Astrocyte of the cerebellum (primary cell): ENCODE measurements around the gene BRINP3.

Experiments used
- DNase-seq: peaks from one replicate; pipeline ENCODE4 v3.0.0-alpha.2; 2011; ENCODE audit warnings: low read depth
- H3K4me3 ChIP-seq: 2 replicates; pipeline ENCODE4 v1.5.1; 2011; ENCODE audit warnings: mild to moderate bottlenecking, low read depth, low read length, moderate library complexity
- in situ Hi-C: cut with HindIII; loops from 2 replicates; pipeline ENCODE4 v1.10.0; 2017; ENCODE audit warnings: low sequenced_read_pairs
- TF ChIP-seq, protein P1 (sequence below): IDR thresholded peaks from 2 replicates; pipeline ENCODE4 v1.5.1; 2012; ENCODE audit warnings: low read length, low read depth, moderate library complexity, mild to moderate bottlenecking; ENCODE audit errors: missing control alignments

Gene BRINP3

DNA sequence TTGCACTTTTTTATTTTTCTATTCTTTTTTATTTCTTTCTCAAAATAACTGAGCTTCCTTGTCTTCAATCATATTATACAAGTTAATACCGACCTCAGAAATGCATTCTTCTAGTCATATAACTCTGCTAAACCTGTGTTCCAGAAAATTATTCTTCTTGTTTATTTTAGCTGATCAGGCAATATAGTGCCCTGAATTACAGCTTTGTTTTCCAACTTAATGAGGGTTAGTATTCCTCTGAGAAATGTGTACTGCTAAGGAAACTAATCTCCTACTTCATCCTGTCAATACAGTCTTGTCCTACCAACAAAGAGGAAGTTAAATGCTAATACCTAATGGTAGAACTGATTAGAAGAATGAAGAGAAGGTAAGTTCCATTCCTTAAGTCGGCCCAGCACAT lies 13.0 kb downstream of the BRINP3 start:
- TF ChIP-seq, protein P1, sequence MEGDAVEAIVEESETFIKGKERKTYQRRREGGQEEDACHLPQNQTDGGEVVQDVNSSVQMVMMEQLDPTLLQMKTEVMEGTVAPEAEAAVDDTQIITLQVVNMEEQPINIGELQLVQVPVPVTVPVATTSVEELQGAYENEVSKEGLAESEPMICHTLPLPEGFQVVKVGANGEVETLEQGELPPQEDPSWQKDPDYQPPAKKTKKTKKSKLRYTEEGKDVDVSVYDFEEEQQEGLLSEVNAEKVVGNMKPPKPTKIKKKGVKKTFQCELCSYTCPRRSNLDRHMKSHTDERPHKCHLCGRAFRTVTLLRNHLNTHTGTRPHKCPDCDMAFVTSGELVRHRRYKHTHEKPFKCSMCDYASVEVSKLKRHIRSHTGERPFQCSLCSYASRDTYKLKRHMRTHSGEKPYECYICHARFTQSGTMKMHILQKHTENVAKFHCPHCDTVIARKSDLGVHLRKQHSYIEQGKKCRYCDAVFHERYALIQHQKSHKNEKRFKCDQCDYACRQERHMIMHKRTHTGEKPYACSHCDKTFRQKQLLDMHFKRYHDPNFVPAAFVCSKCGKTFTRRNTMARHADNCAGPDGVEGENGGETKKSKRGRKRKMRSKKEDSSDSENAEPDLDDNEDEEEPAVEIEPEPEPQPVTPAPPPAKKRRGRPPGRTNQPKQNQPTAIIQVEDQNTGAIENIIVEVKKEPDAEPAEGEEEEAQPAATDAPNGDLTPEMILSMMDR, result no peak
- H3K4me3 ChIP-seq, result no peak overlapping the region
- no peak for DNase-seq
- in situ Hi-C loops, result no loop called here

DNA sequence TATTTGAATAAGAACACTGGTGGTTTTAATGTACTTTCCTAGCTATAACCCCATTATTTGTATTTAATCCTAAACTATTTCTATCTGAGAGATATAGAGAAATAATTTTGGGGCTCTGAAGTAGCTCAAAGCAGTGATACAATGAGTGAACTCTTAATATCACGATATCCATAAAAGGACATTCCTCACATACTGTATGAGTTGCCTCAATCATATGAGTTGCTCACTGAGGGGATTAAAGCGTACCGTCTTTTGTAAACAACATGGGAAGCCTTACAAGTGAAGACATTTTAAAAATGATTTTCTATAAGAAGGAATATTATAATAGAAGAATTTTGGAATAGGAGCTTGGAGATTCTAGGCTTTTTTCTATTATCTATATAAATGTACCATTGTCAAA lies 21.5 kb downstream of the BRINP3 start:
- TF ChIP-seq, protein P1, result no peak
- no peak overlapping the region for H3K4me3 ChIP-seq
- no peak for DNase-seq
- in situ Hi-C loops, result no loop called here

DNA sequence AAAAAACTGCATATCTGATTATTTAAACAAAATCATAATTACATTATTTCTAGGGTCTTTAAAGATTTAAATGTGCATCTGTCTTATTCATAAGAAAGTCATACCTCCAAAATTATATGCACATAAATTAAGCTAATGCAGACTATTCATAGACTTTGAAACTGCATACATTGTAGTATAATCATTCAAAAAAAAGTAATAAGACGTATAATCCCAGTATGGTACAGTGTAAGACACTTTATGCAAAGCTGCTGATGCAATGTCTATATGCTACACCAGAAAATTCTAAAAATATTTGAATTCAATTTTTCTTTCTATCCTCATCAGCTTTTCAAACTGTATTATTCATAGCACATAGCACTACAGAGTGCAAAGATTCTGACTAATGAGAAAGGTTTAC lies 22.0 kb downstream of the BRINP3 start:
- in situ Hi-C loops, result no loop called here
- TF ChIP-seq, protein P1, result no peak
- H3K4me3 ChIP-seq, result no peak overlapping the region
- no peak for DNase-seq

DNA sequence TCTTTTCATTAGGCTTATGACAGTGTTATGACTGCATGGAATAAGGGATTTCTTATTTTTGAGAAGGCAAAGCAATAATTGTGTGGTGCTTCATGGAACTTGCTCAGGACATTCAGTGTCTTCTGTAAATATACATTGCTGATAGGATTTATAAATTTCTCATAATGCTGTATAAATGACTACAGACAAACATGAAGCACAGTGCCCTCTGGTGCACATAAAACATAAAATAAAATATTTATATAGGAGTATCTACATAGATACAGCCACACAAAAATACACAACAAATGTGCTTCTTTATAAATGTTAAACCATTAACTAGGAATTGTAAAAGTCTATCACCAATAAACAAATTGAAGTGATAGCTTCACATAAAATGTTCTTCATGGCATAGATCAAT lies 24.1 kb downstream of the BRINP3 start:
- H3K4me3 ChIP-seq, result no peak overlapping the region
- no peak for DNase-seq
- in situ Hi-C loops, result no loop called here
- TF ChIP-seq, protein P1, result no peak

DNA sequence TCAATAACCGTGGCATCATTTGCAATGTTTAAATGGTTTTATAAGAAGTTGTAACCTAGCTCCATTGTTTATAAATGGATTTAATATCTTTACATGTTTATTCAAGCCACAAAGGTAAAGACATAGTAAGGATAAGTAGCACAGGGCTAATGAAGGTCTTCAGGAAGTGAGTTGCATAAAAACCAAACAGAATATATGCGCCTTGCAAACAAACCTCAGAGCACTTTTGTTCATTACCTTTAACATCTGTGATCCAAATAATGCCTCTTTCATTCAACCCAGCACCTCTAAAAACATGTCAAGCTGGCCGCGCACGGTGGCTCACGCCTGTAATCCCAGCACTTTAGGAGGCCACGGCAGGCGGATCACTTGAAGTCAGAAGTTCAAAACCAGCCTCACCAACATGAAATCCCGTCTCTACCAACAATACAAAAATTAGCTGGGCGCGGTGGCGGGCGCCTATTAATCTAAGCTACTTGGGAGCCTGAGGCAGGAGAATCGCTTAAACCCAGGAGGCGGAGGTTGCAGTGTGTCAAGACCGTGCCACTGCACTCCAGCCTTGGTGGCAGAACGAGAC lies 25.3 kb downstream of the BRINP3 start:
- no peak for DNase-seq
- TF ChIP-seq, protein P1, result no peak
- in situ Hi-C loops, result no loop called here
- H3K4me3 ChIP-seq, result no peak overlapping the region

DNA sequence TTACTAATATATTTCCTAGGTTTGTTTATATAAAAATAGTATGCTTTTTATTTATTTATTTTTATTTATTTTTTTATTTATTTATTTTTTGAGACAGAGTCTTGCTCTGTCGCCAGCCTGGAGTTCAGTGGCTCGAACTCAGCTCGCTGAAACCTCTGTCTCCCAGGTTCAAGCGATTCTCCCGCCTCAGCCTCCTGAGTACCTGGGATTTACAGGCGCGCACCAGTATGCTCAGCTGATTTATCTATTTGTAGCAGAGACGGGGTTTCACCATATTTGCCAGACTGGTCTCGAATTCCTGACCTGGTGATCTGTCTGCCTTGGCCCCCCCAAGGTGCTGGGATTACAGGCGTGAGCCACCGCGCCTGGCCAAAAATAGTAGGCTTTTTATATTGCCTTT lies 33.2 kb downstream of the BRINP3 start:
- in situ Hi-C loops, result no loop called here
- H3K4me3 ChIP-seq, result no peak overlapping the region
- TF ChIP-seq, protein P1, result no peak
- no peak for DNase-seq

DNA sequence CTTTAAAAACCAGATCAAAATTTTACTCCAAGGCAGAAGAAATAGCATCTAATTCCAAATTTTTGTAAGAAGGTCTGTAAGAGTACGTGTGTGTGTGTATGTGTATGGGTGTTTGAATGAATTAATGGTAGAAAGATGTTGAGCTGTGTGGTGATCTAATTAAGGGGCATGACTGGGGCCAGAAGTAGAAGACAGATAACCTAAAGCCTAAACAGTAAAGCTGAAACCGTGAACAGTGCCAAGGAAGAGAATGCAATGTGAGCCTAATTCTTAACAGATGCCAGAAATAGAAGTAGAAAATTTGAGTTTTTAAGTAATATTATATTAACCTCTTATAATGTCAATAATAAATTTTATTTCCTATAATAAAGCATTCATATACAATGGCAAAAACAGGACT lies 38.2 kb downstream of the BRINP3 start:
- in situ Hi-C loops, result no loop called here
- no peak for DNase-seq
- H3K4me3 ChIP-seq, result no peak overlapping the region
- TF ChIP-seq, protein P1, result no peak
